ENCODE data around the gene DIDO1.
"Not testable (repeated sequence)": the region's sequence is repeated elsewhere in the genome, so short reads cannot be mapped to it uniquely, and the experiment has no call there.

DIDO1 gene

DNA sequence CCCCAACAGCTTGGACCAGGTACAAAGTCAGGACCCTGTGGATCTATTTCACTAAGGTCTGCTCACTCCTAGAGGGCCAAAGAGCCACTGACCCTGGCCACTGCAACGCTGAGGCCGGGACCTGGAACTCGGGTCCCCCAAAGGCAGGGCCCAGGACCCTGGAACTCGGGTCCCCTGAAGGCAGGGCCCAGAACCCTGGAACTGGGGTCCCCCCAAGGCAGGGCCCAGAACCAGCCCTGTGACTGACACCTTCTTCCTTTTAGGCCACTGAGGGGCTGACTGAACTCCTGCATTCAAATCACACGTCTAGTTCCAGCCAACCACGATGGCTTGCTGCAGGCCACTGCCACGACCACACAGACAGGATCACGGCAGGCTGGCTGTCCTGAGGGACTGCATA is 74.1 kb downstream of the DIDO1 start:
- H3K27ac Mint-ChIP-seq, result no peak overlapping the region
- no peaks in the 10 kb centered on the region for H3K4me1 Mint-ChIP-seq (ENCODE audit: low read depth)
- H3K9me3 Mint-ChIP-seq, result no peaks in the 10 kb centered on the region
- no peak overlapping the region for H3K4me3 Mint-ChIP-seq
- no peaks in the 10 kb centered on the region for H3K27me3 Mint-ChIP-seq (ENCODE audit: low read depth)
- peaks cover 2% of the 10 kb centered on the region for H3K36me3 Mint-ChIP-seq (ENCODE audit: low read depth)

GRCh38 chr20:62850333-62850974 is 75.9 kb downstream of the DIDO1 start:
- no peaks in the 10 kb centered on the region for H3K27me3 Mint-ChIP-seq (ENCODE audit: low read depth)
- H3K9me3 Mint-ChIP-seq, result no peaks in the 10 kb centered on the region
- H3K36me3 Mint-ChIP-seq (ENCODE audit: low read depth), result peaks cover 2% of the 10 kb centered on the region
- no peak overlapping the region for H3K27ac Mint-ChIP-seq
- no peaks in the 10 kb centered on the region for H3K4me1 Mint-ChIP-seq (ENCODE audit: low read depth)
- H3K4me3 Mint-ChIP-seq, result no peak overlapping the region

DNA sequence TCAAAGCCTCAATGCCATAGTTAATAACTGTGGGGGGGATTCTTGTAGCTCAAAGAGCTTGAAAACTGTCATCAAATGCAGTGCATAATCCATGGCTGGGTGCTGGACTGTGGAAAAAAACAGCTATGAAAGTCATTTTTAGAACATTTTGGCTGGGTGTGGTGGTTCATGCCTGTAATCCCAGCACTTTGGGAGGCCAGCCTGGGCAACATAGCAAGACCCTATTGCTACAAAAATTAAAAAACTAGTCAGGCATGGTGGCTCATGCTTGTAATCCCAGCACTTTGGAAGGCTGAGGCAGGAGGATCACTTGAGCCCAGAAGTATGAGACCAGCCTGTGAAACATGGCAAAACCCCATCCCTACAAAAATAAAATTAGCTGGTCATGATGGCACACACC is 76.9 kb downstream of the DIDO1 start:
- Mint-ChIP-seq H3K4me1 (ENCODE audit: low read depth) (no peaks in the 10 kb centered on the region), H3K27ac (no peak overlapping the region), H3K4me3 (no peak overlapping the region), H3K36me3 (ENCODE audit: low read depth) (no peaks in the 10 kb centered on the region), H3K9me3 (no peaks in the 10 kb centered on the region), H3K27me3 (ENCODE audit: low read depth) (no peaks in the 10 kb centered on the region)

GRCh38 chr20:62848917-62849316 is 77.4 kb downstream of the DIDO1 start:
- not testable (repeated sequence) for H3K36me3 Mint-ChIP-seq (ENCODE audit: low read depth); H3K27me3 Mint-ChIP-seq (ENCODE audit: low read depth); H3K9me3 Mint-ChIP-seq; H3K27ac Mint-ChIP-seq; H3K4me1 Mint-ChIP-seq (ENCODE audit: low read depth); H3K4me3 Mint-ChIP-seq

- Mint-ChIP-seq H3K27me3 (ENCODE audit: low read depth) (no peaks in the 10 kb centered on the region), H3K4me3 (no peak overlapping the region), H3K9me3 (no peaks in the 10 kb centered on the region), H3K36me3 (ENCODE audit: low read depth) (no peaks in the 10 kb centered on the region), H3K27ac (no peak overlapping the region), H3K4me1 (ENCODE audit: low read depth) (no peaks in the 10 kb centered on the region)
Observed at GRCh38 chr20:62846166-62846890, 80.0 kb downstream of the DIDO1 start.

GRCh38 chr20:62845416-62846160 is 80.7 kb downstream of the DIDO1 start:
- Mint-ChIP-seq H3K27me3 (ENCODE audit: low read depth) (no peaks in the 10 kb centered on the region), H3K36me3 (ENCODE audit: low read depth) (no peaks in the 10 kb centered on the region), H3K4me3 (no peak overlapping the region), H3K27ac (no peak overlapping the region), H3K9me3 (no peaks in the 10 kb centered on the region), H3K4me1 (ENCODE audit: low read depth) (no peaks in the 10 kb centered on the region)

- Mint-ChIP-seq H3K4me1 (ENCODE audit: low read depth) (no peaks in the 10 kb centered on the region), H3K9me3 (no peaks in the 10 kb centered on the region), H3K4me3 (no peak overlapping the region), H3K36me3 (ENCODE audit: low read depth) (no peaks in the 10 kb centered on the region), H3K27ac (no peak overlapping the region), H3K27me3 (ENCODE audit: low read depth) (no peaks in the 10 kb centered on the region)
Observed at GRCh38 chr20:62844182-62844581, 82.1 kb downstream of the DIDO1 start.

DNA sequence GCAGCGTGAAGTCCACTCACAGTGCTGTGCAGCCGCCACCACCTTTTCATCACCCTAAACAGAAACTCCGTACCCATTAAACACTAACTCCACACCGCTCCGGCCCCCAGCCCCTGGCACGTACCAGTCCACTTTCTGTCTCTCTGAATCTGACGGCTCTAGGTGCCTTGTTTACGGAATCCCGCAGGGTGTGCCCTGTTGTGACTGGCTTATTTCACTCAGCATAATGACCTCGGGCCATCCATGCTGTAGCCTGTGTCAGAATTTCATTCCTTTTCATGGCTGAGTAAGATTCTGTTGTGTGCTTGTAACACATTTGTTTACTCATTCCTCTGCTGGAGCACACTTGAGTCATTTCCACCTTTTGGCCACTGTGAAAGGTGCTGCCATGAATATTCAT is 82.6 kb downstream of the DIDO1 start:
- no peak overlapping the region for H3K4me3 Mint-ChIP-seq
- H3K36me3 Mint-ChIP-seq (ENCODE audit: low read depth), result no peaks in the 10 kb centered on the region
- H3K27ac Mint-ChIP-seq, result no peak overlapping the region

GRCh38 chr20:62841705-62842212 is 84.5 kb downstream of the DIDO1 start:
- no peaks in the 10 kb centered on the region for H3K27me3 Mint-ChIP-seq (ENCODE audit: low read depth)
- no peaks in the 10 kb centered on the region for H3K36me3 Mint-ChIP-seq (ENCODE audit: low read depth)
- no peak overlapping the region for H3K4me3 Mint-ChIP-seq

More for the DNA sequence above, 82.6 kb downstream of the DIDO1 start:
- Mint-ChIP-seq H3K9me3 (no peaks in the 10 kb centered on the region), H3K4me1 (ENCODE audit: low read depth) (no peaks in the 10 kb centered on the region), H3K27me3 (ENCODE audit: low read depth) (no peaks in the 10 kb centered on the region)

GRCh38 chr20:62840244-62841197 is 85.8 kb downstream of the DIDO1 start:
- Mint-ChIP-seq H3K36me3 (ENCODE audit: low read depth) (no peaks in the 10 kb centered on the region), H3K9me3 (no peaks in the 10 kb centered on the region), H3K4me1 (ENCODE audit: low read depth) (no peaks in the 10 kb centered on the region), H3K27ac (no peak overlapping the region), H3K27me3 (ENCODE audit: low read depth) (no peaks in the 10 kb centered on the region), H3K4me3 (no peak overlapping the region)

More at GRCh38 chr20:62841705-62842212, 84.5 kb downstream of the DIDO1 start:
- H3K9me3 Mint-ChIP-seq, result no peaks in the 10 kb centered on the region
- no peak overlapping the region for H3K27ac Mint-ChIP-seq
- H3K4me1 Mint-ChIP-seq (ENCODE audit: low read depth), result no peaks in the 10 kb centered on the region

DNA sequence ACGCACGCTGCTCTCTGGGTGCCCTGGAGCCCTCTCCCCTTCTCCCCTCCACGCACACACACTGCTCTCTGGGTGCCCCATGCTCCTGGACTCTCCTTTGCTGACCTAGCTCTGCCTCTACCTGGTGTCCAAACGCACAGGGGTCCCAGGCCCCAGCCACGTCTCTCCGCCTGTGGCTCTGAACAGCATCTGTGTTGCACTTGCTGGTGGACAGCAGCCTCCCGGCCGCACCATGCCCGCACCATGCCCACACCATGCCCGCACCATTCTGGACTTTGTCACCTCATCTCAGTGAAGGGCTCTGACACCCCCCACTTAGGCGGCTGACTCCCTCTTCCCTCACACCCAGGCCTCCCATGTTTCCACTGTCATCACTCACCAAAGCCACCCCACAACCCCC is 86.5 kb downstream of the DIDO1 start:
- no peaks in the 10 kb centered on the region for H3K9me3 Mint-ChIP-seq
- H3K27ac Mint-ChIP-seq, result no peak overlapping the region
- H3K36me3 Mint-ChIP-seq (ENCODE audit: low read depth), result no peaks in the 10 kb centered on the region
- H3K27me3 Mint-ChIP-seq (ENCODE audit: low read depth), result no peaks in the 10 kb centered on the region
- no peaks in the 10 kb centered on the region for H3K4me1 Mint-ChIP-seq (ENCODE audit: low read depth)
- no peak overlapping the region for H3K4me3 Mint-ChIP-seq

DNA sequence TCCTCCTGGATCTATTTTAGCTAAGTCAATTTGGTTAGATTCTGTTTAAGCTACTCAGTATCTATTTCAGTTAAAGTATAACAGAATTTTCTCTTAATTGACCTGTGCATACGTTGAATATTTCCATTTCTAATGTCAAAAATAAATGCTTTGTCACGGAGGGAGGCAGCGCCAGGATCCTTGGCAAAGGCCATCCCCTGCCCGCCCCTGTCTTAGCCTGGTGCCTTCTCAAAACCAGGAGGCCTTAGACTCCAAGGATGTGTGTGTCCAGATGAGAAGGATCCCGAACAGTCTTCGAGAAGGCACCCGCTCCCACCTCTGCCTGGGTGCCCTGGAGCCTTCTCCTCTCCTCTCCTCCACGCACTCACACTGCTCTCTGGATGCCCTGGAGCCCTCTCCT is 87.0 kb downstream of the DIDO1 start:
- Mint-ChIP-seq H3K4me1 (ENCODE audit: low read depth) (no peaks in the 10 kb centered on the region), H3K9me3 (no peaks in the 10 kb centered on the region), H3K27ac (no peak overlapping the region), H3K4me3 (no peak overlapping the region), H3K36me3 (ENCODE audit: low read depth) (no peaks in the 10 kb centered on the region), H3K27me3 (ENCODE audit: low read depth) (no peaks in the 10 kb centered on the region)

DNA sequence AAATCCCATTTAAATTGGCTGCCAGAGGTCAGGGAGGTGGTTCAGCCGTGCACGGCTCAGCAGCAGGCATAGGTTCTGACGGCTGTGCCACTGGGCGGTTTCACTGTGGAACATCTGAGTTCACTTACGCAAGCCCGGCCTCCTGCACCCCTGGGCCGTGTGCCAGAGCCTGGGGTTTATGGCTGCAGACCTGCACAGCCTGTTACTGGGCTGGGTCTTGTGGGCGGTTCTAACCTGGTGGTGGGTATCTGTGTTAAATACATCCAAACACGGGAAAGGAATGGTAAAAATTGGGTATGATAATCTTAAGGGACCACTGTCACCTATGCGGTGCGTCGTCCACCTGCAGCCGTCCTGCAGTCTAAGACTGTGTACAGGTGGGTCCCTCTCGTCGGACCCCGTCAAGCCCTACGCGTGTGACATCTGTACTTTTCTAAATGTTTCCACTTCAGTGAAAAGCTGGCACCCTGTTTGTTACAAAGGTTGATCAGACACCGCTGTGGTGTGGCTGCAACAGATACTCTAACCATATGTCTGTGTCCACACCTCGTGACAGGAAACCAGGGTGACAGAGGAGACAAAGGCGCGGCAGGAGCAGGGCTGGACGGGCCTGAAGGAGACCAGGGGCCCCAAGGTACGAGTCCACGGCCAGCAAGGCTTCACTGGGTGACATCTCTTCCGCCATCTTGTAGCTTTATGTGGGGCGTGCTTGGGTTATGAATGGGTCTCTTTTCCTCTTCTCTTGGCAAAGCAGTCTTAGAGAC is 88.0 kb downstream of the DIDO1 start:
- no peaks in the 10 kb centered on the region for H3K9me3 Mint-ChIP-seq
- no peak overlapping the region for H3K4me3 Mint-ChIP-seq
- no peaks in the 10 kb centered on the region for H3K36me3 Mint-ChIP-seq (ENCODE audit: low read depth)
- no peaks in the 10 kb centered on the region for H3K4me1 Mint-ChIP-seq (ENCODE audit: low read depth)
- no peaks in the 10 kb centered on the region for H3K27me3 Mint-ChIP-seq (ENCODE audit: low read depth)
- no peak overlapping the region for H3K27ac Mint-ChIP-seq
